HAP-1 (cell line): ENCODE data around the gene CD72.
"Not testable (repeated sequence)": the region's sequence is repeated elsewhere in the genome, so short reads cannot be mapped to it uniquely, and the experiment has no call there.

ENCODE experiments used
- DNase-seq, 2 experiments: peaks; one replicate each; pipeline ENCODE4 v3.0.0-alpha.2; 2016 to 2020; ENCODE audit warnings: low spot score in 2 of 2
- H3K27me3 ChIP-seq: fragments of 250-450 bp; sonication (Bioruptor Pico); 2 replicates; pipeline ENCODE4 v1.5.1; 2020; ENCODE audit warnings: low read depth, mild to moderate bottlenecking, moderate library complexity
- H3K36me3 ChIP-seq: fragments of 250-450 bp; sonication (Bioruptor Pico); replicated peaks from 2 replicates; pipeline ENCODE4 v1.5.1; 2020; ENCODE audit warnings: mild to moderate bottlenecking
- H3K4me1 ChIP-seq: fragments of 250-450 bp; sonication (Bioruptor Pico); 2 replicates; pipeline ENCODE4 v1.5.1; 2020; ENCODE audit warnings: mild to moderate bottlenecking
- H3K4me3 ChIP-seq: fragments of 250-450 bp; sonication (Bioruptor Pico); 2 replicates; pipeline ENCODE4 v1.5.1; 2020; ENCODE audit warnings: mild to moderate bottlenecking, moderate library complexity
- H3K9me3 ChIP-seq: fragments of 250-450 bp; sonication (Bioruptor Pico); 2 replicates; pipeline ENCODE4 v1.5.1; 2020; ENCODE audit warnings: mild to moderate bottlenecking, moderate library complexity
- in situ Hi-C: fragments of 300-500 bp; cut with MboI; formaldehyde crosslinking; loops from 3 replicates; pipeline ENCODE4 v1.14.3; 2020; ENCODE audit warnings: low sequenced_read_pairs, inconsistent platforms, mixed read lengths

CD72 gene

GRCh38 chr9:35640431-35640830 is 22.2 kb upstream of the CD72 start:
- in situ Hi-C loops, H3K27me3 ChIP-seq, H3K4me3 ChIP-seq, DNase-seq, H3K36me3 ChIP-seq, H3K4me1 ChIP-seq, H3K9me3 ChIP-seq: not testable (repeated sequence)

- in situ Hi-C loops = no loop called here
- Histone ChIP-seq H3K9me3 (no peaks in the 10 kb centered on the region), H3K4me3 (no peak overlapping the region), H3K27me3 (no peaks in the 10 kb centered on the region), H3K36me3 (no peaks in the 10 kb centered on the region), H3K4me1 (no peaks in the 10 kb centered on the region)
- no peak for DNase-seq
Measured at GRCh38 chr9:35639631-35640030, 21.4 kb upstream of the CD72 start.

DNA sequence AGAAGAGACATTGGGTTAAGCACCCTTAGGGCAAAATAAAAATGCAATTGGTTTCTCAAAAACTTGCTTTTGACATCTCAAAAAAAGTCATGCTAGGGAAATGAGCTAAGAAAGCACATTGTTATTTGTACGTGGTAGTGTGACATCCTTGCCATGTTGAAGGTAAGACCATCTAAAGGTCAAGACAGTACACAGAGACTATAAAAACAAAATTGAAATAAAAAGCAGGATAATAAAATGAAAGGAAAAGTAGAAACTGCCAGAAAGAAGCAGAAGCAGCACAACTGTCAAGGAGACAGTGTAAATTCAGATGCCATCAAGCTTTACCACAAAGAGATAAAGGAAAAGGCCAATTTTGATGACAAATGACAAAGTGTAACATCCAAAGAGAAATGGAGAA is 21.0 kb upstream of the CD72 start:
- H3K27me3 ChIP-seq, in situ Hi-C loops, H3K9me3 ChIP-seq, H3K36me3 ChIP-seq, H3K4me1 ChIP-seq, DNase-seq, H3K4me3 ChIP-seq: not testable (repeated sequence)

GRCh38 chr9:35638751-35639150 is 20.5 kb upstream of the CD72 start:
- H3K27me3 ChIP-seq, H3K36me3 ChIP-seq, H3K9me3 ChIP-seq, DNase-seq, H3K4me1 ChIP-seq, H3K4me3 ChIP-seq, in situ Hi-C loops: not testable (repeated sequence)

DNA sequence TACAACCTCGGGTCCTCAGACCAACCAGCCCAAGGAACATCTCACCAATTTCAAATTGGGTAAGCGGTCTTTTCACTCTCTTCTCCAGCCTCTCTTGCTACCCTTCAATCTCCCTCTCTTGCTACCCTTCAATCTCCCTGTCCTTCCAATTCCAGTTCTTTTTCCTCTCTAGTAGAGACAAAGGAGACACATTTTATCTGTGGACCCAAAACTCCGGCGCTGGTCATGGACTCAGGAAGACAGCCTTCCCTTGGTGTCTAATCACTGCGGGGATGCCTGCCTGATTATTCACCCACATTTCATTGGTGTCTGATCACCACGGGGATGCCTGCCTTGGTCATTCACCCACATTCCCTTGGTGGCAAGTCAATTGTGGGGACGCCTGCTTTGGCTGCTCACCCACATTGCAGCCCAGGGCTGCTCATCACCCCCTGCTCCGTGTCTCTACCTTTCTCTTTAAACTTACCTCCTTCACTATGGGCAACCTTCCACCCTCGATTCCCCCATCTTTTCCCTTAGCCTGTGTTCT is 19.3 kb upstream of the CD72 start:
- H3K36me3 ChIP-seq, H3K4me1 ChIP-seq, H3K4me3 ChIP-seq, H3K9me3 ChIP-seq, in situ Hi-C loops, DNase-seq, H3K27me3 ChIP-seq: not testable (repeated sequence)

- H3K36me3 ChIP-seq, DNase-seq, H3K4me3 ChIP-seq, H3K27me3 ChIP-seq, H3K4me1 ChIP-seq, H3K9me3 ChIP-seq, in situ Hi-C loops: not testable (repeated sequence)
Measured at GRCh38 chr9:35636877-35637246, 18.6 kb upstream of the CD72 start.

- Histone ChIP-seq H3K36me3 (no peaks in the 10 kb centered on the region), H3K4me1 (no peaks in the 10 kb centered on the region), H3K9me3 (no peaks in the 10 kb centered on the region), H3K4me3 (no peak overlapping the region), H3K27me3 (no peaks in the 10 kb centered on the region)
- no peak for DNase-seq
- in situ Hi-C loops = no loop called here
Measured at GRCh38 chr9:35636135-35636876, 18.1 kb upstream of the CD72 start.

DNA sequence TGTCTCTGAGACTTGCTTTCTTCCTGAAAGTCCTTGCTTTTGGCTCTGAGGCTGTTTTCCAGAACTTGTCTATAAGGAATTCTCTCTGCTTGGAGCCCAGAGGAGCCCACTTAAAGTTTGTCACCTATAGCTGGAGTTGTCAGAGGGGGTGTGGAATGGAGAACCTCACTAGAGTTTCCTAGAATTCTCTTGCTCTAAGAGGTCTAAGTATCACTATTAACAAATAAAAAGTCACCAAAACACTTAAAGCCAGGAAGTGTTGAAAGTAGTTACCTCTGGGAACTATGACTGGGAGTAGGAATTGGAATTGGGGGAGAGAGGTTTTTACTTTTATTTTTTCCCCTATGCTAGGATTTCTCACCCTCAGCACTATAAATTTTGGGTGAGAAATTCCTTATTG is 17.5 kb upstream of the CD72 start:
- no peak for DNase-seq
- Histone ChIP-seq H3K27me3 (no peaks in the 10 kb centered on the region), H3K9me3 (no peaks in the 10 kb centered on the region), H3K4me1 (no peaks in the 10 kb centered on the region; the same call in 1 of the 2 replicates), H3K36me3 (no peaks in the 10 kb centered on the region), H3K4me3 (no peak overlapping the region)
- in situ Hi-C loops = no loop called here

- Histone ChIP-seq H3K4me3 (no peak overlapping the region), H3K36me3 (no peaks in the 10 kb centered on the region), H3K4me1 (no peaks in the 10 kb centered on the region; the same call in 1 of the 2 replicates), H3K9me3 (no peaks in the 10 kb centered on the region), H3K27me3 (no peaks in the 10 kb centered on the region)
- no peak for DNase-seq
- in situ Hi-C loops = no loop called here
Measured at GRCh38 chr9:35629597-35629996, 11.4 kb upstream of the CD72 start.

GRCh38 chr9:35628389-35628991 is 10.3 kb upstream of the CD72 start:
- Histone ChIP-seq H3K27me3 (no peaks in the 10 kb centered on the region), H3K36me3 (no peaks in the 10 kb centered on the region)

GRCh38 chr9:35627575-35627974 is 9.4 kb upstream of the CD72 start:
- no peaks in the 10 kb centered on the region; the same call in 1 of the 2 replicates for H3K4me1 ChIP-seq

More at GRCh38 chr9:35628389-35628991, 10.3 kb upstream of the CD72 start:
- no peak for DNase-seq
- in situ Hi-C loops = no loop called here
- no peaks in the 10 kb centered on the region; the same call in 1 of the 2 replicates for H3K4me1 ChIP-seq
- H3K4me3 ChIP-seq = no peak overlapping the region
- H3K9me3 ChIP-seq = no peaks in the 10 kb centered on the region

GRCh38 chr9:35619800-35620158 is 1.6 kb upstream of the CD72 start:
- peaks cover 9% of the 10 kb centered on the region; the same call in 1 of the 2 replicates for H3K27me3 ChIP-seq
- H3K36me3 ChIP-seq = no peaks in the 10 kb centered on the region
- H3K9me3 ChIP-seq = no peaks in the 10 kb centered on the region
- H3K4me3 ChIP-seq = no peak overlapping the region
- in situ Hi-C loops = no loop called here
- no peak for DNase-seq
- H3K4me1 ChIP-seq = no peaks in the 10 kb centered on the region

More at GRCh38 chr9:35627575-35627974, 9.4 kb upstream of the CD72 start:
- no peaks in the 10 kb centered on the region for H3K27me3 ChIP-seq
- no peaks in the 10 kb centered on the region for H3K9me3 ChIP-seq
- in situ Hi-C loops = no loop called here
- H3K4me3 ChIP-seq = no peak overlapping the region
- DNase-seq = no peak
- no peaks in the 10 kb centered on the region for H3K36me3 ChIP-seq

GRCh38 chr9:35618854-35619799 is 914 bp upstream of the CD72 start:
- no peak overlapping the region for H3K4me3 ChIP-seq
- no peaks in the 10 kb centered on the region for H3K9me3 ChIP-seq
- no peaks in the 10 kb centered on the region for H3K4me1 ChIP-seq
- H3K27me3 ChIP-seq = peaks cover 12% of the 10 kb centered on the region; the same call in 1 of the 2 replicates
- no peaks in the 10 kb centered on the region for H3K36me3 ChIP-seq
- DNase-seq = no peak
- in situ Hi-C loops = no loop called here
